HG03196 (cell line): Measurements from ENCODE around the gene TRRAP.
"Not testable (repeated sequence)": the region's sequence is repeated elsewhere in the genome, so short reads cannot be mapped to it uniquely, and the experiment has no call there.

Source experiments
- ATAC-seq: cut with Tn5 transposase; IDR thresholded peaks from one replicate; pipeline ENCODE4 v1.9.1; 2021; ENCODE audit not compliant: unreplicated experiment

TRRAP gene

DNA sequence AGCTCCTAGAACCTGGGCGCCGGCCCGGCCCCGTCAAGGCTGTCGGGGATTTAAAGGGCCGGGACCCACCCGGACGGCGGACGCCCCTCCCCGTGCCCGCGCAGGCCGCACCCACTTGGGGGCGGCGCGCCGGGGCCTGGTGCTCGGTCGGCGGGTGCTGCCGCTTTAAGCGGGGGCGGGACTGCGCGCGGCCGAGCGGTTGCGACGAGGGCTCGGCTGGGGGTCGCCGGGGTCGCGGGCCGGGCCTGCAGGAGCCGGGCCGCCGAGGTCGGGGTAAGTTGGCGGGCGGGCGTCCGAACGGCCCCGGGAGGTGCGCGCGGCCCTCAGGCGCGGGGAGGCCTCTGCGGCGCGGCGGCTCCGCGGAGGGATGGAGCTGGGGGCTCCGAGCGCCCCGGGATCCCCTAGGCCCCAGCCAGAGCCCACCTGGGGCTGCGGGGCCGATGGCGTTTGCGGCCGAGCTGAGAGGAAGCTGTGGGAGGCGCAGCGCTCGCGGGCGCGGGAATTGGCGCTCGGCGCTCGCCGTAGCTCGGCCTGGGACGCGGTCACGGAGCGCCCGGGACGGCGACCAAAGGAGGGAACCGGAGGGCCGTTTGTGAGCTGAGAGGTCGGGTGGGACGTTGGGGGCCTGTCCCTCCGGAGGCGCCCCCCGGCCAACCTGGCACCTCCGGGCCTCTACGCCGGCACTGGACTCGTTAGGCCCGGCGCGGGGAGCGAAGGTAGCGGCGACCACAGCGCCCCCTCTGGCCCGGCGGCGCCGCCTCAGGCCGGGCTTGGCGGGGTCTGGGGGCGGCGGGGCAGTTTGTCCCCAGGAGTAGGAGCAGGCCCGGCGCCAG is at the start of gene TRRAP:
Gene TRRAP, plus strand, starts transcription at position 168 of the 833 bp plus-strand sequence. CDS start 2,619 bp downstream, outside the sequence.
- ATAC-seq = peak; percentile 71

DNA sequence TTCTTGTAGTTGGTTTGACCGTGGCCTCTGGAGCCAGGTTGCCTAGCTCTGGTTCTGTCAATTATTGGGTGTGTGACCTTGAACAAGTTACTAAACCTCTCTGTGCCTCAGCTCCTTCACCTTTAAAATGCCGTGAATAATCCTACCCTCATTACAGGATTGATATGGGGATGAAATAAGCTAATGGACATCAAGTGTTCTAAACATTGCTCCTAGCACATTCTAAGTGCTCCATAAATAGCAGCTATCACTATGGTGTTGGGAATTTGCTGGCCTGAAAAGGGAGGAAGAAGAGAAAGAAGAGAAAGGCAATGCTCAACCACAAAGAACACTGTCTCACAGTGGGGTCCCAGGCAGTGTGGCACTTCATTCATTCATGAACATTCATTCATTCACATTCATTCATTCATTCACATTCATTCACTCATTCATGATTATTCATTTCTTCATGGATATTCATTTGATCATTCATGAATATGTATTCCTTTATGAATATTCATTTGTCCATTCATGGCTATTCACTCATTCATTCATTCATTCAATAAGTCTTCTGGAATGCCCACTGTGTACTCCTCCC is 47.3 kb upstream of the TRRAP start:
- no peak for ATAC-seq

DNA sequence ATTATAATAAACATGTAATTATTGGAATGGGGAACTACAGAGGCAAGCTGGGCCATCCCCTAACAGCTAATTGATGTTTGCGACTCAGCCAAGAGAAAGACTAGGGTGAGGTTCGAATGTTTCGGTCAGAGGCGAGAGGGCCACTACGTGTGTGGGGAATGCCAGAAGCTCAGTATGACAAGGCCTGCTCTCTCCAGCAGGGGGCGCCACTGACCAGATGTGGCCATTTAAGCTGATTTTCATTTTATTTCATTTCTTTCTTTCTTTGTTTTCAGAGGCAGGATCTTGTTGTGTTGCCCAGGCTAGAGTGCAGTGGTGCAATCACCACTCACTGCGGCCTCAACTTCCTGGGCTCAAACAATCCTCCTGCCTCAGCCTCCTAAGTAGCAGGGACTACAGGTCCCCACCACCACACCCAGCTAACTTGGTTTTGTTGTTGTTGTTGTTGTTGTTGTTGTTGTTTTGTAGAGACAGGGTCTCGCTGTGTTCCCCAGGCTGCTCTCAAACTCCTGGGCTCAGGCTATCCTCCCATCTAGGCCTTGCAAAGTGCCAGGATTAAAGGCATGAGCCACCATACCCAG is 46.6 kb upstream of the TRRAP start:
- ATAC-seq = no peak

DNA sequence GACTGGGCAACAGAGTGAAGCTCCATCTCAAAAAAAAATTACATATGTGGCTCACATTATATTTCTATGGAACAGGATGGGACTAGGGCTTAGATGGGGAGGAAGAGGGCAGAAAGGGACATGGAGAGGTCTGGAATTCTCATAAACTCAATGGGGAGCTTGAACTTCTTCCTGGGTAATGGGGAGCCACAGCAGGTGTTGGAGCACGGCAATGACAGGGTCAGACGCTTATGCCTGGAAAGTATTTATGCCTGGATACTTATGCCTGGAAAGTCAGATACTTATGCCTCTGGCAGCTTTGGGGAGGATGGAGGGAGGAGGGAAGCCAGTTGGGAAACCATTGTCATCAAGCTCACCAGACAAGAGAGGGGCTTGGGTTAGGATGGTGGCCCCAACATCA is 45.3 kb upstream of the TRRAP start:
- ATAC-seq = no peak

DNA sequence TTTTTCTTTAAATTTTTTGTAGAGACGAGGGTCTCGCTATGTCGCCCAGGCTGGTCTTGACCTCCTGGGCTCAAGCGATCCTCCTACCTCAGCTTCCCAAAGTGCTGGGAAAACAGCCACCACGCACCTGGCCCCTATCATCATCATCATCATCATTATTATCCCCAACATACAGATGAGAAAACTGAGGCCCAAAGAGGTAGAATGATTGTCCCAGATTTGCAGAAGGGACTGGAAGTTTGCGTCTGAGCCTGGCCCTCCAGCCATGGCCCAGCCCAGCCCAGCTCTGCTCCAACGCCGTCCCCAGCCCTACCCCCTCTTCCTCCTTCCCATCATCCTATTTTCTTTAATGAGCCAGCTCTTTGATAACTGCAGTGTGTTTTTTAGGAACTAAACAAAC is 43.4 kb upstream of the TRRAP start:
- ATAC-seq = no peak

DNA sequence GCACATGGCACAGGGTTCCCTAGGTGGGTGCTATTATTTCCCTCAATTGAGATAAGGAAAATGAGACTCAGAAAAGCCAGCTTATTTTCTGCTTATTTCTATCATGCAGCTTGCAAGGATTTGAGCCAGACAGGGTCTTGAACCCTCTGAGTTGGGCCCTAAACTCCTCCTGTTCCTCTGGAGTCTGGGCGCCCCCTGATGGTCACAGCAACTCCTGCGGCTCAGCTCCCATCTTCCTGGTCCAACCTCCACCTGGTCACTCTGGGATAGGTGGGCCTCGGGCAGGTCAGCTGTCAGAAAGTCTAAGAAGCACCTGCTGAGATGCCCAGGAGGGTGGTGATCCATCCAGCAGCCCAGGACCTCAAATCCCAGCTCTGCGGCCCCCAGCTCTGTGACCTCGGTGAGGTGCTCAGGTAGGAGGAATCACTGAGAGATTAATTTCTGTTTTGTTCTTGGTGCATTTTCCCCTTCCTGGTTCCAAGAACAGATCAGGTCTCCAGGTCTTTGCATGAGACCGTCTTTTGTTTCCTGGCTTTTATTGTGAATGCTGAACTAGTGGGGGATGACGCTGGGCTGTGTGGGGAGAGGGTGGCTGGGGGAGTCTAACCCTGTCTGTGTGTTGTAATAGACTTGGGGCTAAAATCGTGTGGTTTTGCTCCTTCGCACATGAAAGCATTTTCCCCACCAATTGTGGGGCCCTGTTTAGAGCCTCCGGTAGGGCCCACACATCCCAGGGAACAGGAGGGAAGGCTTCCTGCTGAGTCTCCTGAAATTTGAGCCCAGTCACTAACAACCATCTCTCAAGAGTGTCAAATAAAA is 41.3 kb upstream of the TRRAP start:
- no peak for ATAC-seq

DNA sequence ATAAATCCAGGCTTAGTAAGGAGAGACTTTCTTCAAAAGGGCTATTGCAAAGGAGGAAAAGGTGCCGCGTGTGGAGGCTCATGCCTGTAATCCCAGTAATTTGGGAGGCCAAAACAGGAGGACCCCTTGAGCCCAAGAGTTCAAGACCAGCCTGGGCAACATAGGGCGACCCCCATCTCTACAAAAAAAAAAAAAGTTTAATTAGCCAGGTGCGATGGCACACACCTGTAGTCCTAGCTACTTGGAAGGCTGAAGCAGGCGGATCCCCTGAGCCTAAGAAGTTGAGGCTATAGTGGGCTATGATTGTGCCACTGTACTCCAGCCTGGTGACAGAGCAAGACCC is 40.7 kb upstream of the TRRAP start:
- no peak for ATAC-seq

DNA sequence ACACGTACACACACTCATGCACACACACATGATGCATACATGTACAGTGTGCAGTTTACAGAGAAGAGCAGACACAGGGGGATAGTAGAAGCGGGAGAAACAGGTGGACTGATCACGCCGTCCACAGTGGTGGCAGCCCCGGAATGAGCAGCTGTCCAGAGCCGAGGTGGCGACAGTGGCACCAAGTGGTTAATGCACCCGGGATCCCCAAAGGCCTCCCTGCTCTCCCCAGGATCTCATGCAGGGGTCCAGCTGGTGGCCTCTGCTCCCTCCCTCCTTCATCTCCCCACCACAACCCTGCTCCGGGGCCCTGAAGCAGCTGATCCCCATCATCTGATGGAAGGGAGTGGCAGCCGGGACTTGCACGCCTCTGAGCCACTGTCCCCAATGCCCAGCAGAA is 38.2 kb upstream of the TRRAP start:
- ATAC-seq = no peak

DNA sequence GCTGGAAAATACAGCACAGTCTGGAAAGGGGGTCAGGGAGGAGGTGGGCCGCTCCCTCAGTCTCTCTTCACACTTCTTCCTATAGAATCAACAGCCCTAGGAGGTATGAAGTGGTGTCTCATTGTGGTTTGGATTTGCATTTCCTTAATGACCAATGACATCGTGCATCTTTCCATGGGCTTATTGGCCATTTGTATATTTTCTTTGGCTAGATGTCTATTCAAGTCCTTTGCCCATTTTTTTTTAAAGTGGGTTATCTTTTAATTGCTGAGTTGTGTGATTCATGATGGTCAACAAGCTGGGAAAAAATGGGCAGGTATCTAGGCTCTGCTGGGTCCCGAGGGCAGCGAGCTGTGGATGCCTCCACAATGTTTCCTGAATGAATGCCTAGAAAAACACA is 37.6 kb upstream of the TRRAP start:
- ATAC-seq = no peak

DNA sequence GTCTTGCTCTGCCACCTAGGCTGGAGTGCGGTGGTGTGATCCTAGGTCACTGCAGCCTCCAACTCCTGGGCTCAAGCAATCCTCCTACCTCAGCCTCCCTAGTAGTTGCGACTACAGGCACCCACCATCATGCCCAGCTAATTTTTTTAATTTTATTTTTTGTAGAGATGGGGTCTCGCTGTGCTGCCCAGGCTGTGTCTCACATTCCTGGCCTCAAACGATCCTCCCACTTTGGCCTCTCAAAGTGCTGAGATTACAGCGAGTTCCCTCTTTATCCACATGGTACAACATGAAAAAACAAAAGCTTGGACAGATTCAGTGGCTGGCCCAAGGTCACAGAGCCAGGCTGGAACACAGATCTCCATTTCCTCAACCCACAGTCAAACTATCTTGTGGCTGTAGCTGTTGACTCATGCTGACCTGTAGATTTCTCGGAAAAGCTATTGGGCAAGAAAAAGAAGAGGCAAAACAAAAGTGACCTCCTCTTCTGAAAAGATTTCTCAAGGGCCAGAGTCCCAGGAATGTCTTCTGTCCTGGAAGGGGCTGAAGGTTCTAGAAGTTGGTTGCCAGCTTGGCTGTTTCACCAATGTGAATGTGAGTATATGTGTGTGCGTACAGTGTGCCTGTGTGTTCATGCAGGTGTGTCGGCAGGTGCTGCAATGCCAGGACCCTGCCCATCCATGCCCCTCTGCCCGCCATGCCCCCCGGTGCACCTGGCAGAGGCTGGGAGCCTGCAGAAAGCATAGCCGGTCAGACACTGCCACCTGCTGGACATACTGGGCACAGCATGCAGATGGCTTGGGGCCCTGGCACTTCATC is 36.9 kb upstream of the TRRAP start:
- ATAC-seq = no peak

DNA sequence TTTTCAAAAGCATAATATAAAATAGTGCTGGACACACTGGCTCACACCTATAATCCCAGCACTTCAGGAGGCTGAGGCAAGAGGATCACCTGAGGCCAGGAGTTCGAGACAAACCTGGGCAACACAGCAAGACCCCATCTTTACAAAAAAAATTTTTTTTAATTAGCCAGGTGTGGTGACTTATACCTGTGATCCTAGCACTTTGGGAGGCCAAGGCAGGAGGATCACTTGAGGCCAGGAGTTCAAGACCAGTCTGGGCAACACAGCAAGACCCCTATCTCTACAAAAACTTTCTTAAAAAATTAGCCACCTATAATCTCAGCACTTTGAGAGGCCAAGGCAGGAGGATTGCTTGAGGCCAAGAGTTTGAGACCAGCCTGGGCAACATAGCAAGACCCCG is 35.8 kb upstream of the TRRAP start:
- ATAC-seq = not testable (repeated sequence)

DNA sequence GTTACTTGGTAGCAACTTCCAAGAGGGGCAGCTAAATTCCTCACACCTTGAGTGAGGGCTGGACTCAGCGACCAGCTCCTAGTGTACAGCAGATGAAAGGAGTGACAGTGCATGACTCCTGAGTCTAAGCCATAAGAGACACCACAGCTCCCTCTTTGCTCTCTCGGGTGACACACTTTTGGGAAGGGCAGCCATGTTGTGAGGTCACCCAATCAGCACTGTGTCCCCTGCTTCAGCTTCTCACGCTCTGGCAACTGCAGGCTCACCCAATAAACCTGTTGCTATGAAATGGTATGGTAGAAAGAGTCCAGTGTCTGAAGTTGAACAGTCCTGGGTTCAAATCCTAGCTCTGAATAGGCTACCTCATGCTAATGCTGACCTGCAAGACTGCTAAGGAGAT is 29.4 kb upstream of the TRRAP start:
- ATAC-seq = no peak

DNA sequence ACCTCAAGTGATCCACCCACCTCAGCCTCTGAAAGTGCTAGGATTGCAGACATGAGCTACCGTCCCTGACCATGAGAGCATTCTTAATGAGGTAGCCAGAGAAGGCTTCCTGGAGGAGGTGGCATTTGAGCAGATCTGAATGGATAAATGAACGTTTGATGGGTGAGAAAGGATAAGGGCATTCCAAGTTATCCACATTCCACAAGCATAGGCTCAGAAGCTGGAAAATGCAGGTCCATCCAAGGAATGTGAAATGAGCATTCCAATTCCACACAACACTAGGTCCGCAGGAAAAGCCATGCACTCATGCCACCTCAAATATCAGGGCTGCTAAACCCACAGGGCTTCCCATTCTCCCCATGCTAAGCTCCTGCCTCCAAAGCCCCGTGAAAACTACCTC is 25.5 kb upstream of the TRRAP start:
- no peak for ATAC-seq

DNA sequence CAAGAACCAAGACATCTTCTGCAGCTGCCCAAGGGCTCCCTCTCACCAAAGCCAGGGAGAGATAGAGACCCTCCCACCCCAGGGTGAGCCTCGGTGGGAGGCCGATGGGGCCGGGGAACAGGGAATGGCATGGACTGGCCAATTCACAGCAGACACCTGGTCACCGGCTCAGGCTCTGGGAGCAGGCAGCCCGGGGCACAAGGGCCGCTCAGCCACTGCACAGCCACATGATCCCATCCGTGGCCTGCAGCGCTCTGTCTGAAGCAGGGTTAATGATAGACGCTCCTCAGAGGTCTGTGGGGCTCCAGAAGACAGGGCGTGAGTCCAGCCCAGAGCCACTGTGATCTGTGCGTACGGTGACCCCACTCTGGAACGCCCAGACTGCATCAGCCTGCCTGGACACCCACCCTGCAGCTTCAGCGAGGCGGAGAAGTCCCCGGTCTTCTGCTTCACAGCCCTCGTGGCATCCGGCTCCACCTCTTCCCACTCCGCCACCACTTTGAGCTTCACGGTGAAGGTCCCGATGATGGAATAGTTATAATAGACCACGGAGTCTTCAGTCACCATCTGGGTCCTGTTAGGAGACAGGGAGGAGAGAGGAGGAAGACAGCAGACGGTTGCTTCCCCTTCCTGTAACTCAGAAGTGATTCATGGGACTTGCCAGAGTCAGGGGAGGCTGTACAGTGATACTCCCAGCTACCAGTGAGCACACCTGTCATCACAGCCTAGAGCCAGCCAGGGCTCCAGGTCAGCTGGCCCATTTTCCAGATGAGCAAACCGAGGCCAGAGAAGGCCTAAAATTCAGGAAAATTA is 22.5 kb upstream of the TRRAP start:
- ATAC-seq = no peak

DNA sequence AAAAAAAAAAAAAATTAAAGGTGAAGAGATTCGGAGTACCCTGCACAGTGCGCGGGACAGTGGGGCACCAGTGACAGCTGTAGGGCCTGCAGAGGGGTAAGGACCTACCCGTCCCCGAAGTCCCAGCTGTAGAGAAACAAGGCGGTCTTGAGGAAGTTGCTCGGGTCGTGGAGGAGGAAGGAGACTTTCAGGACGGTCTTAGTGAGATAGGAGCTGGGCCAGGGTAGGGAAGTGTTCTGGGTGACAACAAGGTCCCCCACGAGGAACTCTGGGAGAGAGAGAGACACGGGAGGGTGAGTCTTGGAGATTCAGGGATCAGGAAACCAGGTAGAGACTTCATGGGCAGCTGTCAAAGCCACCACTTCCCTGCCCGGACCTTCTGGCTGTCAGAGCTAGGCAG is 18.3 kb upstream of the TRRAP start:
- no peak for ATAC-seq

DNA sequence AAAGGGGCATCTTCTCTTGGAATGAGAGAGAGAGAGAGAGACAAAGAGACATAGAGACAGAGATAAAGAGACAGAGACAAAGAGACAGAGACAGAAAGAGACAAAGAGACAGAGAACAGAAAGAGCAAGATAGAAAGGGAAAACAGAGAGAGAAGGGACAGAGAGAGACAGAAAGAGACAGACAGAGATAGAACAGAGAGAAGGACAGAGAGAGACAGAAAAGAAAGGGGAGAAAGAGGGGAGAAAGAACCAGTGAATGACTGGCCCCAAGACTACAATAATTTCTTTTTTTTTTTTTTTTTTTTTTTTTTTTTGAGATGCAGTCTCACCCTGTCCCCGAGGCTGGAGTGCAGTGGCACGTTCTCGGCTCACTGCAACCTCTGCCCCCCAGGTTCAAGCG is 16.1 kb upstream of the TRRAP start:
- no peak for ATAC-seq

DNA sequence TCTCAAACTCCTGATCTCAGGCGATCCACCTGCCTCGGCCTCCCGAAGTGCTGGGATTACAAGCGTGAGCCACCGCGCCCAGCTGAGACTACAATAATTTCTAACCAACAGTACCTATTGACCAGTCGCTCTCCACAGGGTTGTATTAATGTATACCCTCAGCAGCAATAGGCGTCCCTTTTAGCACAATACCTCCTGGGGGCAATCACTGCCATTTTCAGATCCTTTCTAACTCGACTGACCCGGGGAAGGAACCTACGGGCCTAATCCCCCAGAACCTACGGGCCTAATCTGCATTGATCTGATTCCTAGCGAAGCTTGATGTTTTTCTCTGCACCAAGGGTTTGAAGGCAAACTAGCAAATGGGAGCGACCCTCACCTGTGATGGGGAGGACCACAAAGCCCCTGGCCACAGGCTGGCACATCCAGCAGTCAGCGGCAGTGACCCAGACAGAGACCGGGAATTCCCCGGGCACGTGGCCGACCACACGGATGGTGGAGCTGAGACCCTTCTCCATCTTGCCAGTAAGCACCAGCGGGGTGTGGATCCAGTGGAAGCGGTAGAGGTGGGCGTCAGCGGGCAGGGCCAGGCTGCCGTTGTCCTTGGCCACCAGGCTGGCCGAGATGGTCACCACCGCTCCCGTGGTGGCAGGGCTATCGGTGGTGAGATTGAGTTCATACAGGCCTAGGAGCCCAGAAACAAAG is 15.5 kb upstream of the TRRAP start:
- ATAC-seq = no peak

DNA sequence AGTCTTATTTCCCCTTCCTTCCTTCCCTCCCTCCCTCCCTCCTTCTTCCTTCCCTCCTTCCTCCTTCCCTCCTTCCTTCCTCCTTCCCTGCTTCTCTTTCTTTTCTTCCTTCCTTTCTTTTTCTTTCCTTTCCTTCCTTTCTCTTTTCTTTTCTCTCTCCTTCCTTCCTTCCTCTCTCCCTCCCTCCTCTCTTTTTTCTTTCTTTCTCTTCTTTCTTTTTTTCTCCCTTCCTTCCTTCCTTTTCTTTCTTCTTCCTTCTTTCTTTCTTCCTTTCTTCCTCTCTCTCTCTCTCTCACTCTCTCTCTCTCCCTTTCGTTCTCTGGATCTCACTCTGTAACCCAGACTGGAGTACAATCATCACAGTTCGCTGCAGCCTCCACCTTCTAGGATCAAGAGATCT is 14.7 kb upstream of the TRRAP start:
- ATAC-seq = no peak

DNA sequence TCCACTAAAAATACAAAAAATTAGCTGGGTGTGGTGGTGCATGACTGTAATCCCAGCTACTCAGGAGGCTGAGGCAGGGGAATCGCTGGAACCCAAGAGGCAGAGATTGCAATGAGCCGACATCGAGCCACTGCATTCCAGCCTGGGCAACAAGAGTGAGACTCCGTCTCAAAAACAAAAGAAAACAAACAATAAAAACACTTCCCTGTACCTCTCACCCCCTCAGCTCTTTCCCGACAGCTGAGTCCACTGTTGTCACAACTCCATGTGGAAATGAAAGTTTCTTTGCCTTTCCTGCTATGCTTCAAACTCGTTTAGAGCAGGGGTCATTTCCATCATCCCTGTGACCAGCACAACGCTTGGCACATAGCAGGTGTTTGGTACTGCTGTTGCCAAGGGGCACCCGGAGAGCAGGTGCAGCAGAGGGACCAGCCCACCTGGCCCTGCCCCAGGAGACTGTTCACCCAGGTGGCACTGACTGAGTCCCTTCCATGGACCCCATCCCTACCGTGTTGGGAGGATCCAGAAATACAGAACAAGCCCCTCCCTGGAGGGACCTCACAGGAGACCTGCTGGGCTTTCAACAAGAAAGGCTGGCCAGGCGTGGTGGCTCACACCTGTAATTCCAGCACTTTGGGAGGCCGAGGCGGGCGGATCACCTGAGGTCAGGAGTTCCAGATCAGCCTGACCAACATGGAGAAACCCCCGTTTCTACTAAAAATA is 13.4 kb upstream of the TRRAP start:
- no peak for ATAC-seq
